ENCODE measurements around the gene LSM7. TPM values are rescaled to one million over a fixed set of nuclear protein-coding genes. Genes with fewer than 3 reads are reported as not detected.

LSM7 gene
- total RNA-seq, 4 donors from 2014 or later: 59.8 to 152 (median 109) TPM

DNA sequence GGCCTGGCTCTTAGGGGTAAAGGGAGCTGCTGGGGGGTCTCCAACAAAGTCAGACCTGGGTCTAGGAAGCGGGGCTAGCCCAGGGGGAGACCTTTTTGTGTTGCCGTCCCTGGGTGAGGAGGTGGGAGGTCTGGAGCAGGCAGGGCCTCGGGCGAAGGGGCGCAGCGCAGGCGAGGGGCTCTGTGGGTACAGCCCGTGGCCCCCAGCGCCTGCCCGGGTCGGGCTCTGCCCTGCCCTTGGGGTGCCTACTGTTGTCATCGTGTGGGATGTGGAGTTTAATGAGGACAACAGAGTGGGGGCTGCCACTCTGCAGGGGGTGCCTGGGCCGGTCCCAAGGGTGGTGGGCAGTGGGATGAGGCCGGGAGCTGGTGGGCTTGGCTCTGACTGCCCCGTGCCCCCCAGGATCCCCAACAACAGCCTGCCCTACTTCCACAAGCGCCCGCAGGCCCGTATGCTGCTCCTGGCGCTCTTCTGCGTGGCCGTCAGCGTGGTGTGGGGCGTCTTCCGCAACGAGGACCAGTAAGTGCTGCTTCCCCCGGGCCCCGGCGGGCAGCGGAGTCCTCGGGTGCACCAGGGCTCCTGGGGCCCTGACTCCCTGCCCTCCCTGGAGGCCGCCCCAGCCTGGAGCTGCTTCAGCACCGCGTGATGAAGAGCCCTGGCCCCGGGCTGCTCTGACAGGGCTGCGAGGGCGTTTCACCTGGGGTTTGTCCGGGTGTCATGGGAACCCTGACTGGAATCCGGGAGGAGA lies 12.3 kb upstream of the LSM7 start:
- Histone ChIP-seq H3K9me3 (no peaks in the 10 kb centered on the region), H3K4me1 (peaks cover 0 to 7% (median 0%) of the 10 kb centered on the region in 4 donors), H3K27ac (no peak overlapping the region), H3K27me3 (no peaks in the 10 kb centered on the region), H3K36me3 (peaks cover 0 to 68% (median 0%) of the 10 kb centered on the region in 3 donors), H3K4me3 (no peak overlapping the region)
- TF ChIP-seq, protein P1, sequence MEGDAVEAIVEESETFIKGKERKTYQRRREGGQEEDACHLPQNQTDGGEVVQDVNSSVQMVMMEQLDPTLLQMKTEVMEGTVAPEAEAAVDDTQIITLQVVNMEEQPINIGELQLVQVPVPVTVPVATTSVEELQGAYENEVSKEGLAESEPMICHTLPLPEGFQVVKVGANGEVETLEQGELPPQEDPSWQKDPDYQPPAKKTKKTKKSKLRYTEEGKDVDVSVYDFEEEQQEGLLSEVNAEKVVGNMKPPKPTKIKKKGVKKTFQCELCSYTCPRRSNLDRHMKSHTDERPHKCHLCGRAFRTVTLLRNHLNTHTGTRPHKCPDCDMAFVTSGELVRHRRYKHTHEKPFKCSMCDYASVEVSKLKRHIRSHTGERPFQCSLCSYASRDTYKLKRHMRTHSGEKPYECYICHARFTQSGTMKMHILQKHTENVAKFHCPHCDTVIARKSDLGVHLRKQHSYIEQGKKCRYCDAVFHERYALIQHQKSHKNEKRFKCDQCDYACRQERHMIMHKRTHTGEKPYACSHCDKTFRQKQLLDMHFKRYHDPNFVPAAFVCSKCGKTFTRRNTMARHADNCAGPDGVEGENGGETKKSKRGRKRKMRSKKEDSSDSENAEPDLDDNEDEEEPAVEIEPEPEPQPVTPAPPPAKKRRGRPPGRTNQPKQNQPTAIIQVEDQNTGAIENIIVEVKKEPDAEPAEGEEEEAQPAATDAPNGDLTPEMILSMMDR (IDR thresholded peaks at IDR 0.05): no peak
- no peak for TF ChIP-seq POLR2A (IDR thresholded peaks at IDR 0.05)
- no peak for DNase-seq

DNA sequence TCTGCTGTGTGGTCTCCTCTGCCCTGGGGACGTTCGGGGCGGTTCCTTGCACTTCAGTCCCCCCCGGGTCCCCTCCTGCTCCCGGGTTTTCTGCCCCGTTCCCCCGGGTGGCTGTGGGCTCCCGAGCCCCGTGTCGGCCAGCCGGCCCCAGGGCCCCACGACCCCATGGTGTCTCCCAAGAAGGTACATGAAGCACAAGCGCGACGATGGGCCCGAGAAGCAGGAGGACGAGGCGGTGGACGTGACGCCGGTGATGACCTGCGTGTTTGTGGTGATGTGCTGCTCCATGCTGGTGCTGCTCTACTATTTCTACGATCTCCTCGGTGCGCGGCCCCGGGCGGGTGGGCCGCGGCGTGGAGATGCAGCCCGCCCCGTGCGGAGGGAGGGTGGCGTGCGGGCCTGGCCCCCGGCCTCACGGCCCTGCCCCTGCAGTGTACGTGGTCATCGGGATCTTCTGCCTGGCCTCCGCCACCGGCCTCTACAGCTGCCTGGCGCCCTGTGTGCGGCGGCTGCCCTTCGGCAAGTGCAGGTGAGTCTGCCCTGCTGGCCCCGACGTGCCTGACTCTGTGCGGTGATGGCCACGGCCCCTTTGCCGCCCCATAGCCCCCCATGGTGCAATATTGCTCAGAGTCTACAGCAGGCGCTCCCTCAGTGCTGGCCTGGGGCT lies 11.4 kb upstream of the LSM7 start:
- Histone ChIP-seq H3K27me3 (no peaks in the 10 kb centered on the region), H3K27ac (no peak overlapping the region), H3K9me3 (no peaks in the 10 kb centered on the region), H3K36me3 (peaks cover 0 to 64% (median 0%) of the 10 kb centered on the region in 3 donors), H3K4me3 (no peak overlapping the region), H3K4me1 (no peaks in the 10 kb centered on the region)
- DNase-seq: no peak
- TF ChIP-seq, protein P1 (IDR thresholded peaks at IDR 0.05): no peak
- no peak for TF ChIP-seq POLR2A (IDR thresholded peaks at IDR 0.05)

DNA sequence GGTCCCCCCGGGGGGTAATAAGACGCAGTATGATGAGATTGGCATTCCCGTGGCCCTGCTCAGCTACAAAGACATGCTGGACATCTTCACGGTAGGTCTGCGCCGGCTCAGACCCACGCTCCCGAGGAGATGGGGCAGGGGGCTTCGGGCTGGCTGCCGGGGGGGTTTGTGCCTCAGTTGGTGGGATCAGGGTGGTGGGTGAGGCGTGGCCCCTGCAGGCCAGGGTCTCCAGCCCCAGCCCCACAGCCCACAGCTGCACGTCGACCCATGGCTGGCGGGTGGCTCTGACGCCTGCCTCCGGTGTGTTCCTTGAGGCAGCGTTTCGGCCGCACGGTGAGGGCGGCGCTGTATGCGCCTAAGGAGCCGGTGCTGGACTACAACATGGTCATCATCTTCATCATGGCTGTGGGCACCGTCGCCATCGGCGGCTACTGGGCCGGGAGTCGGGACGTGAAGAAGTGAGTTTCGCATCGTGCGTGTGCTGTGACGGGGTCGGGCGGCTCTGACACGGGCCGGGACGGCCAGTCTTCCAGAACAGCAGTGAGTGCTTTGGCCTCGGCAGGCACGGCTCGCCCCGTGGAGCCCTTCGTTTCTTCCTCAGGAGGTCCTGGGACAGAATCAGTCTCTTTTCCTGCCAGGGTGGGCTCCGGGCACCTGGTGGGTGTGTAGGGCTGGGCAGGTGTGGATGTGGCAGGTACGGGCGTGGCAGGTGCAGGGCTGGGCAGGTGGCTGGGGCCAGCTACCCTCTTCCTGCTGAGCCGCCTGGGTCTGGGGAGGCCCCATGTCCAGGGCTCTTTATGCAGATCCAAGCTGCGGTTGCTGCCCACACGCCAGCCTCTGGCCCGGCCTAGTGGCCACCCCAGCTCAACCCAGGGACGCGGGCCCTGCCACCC lies 10.6 kb upstream of the LSM7 start:
- H3K27ac ChIP-seq: no peak overlapping the region
- H3K36me3 ChIP-seq: peaks cover 0 to 63% (median 0%) of the 10 kb centered on the region in 3 donors
- no peak for DNase-seq
- no peak for TF ChIP-seq POLR2A (IDR thresholded peaks at IDR 0.05)
- TF ChIP-seq, protein P1 (IDR thresholded peaks at IDR 0.05): no peak
- H3K4me3 ChIP-seq: no peak overlapping the region
- H3K4me1 ChIP-seq: peaks cover 0 to 8% (median under 1%) of the 10 kb centered on the region in 4 donors
- H3K9me3 ChIP-seq: no peaks in the 10 kb centered on the region
- H3K27me3 ChIP-seq: no peaks in the 10 kb centered on the region

DNA sequence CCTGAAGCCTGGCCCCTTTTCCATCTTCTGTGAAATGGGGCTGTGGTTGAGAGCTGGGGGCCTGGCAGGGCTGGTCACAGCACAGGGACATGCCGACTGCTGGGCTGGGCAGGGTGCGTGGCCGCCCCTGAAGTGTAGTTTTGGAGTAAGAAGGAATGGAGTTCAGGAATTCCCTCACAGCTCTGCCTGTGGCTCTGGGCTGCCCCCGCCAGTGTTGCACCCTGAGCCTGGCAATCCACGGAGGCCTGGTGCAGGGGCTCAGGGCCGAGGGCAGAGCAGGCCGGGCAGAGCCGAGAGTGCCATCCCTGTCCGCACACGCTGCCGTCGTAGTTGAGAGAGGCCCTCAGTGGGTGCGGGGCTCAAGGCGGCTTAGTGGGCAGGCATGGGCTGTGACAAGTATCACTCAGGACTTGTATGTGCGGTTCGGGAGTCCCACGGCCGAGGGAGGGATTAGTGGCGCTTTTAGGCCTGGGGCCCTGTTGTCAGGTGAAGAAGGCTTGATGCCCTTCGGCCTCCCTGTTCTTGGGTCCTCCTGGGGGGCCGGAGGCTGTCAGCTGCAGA lies 9.7 kb upstream of the LSM7 start:
- no peak overlapping the region for H3K27ac ChIP-seq
- H3K27me3 ChIP-seq: no peaks in the 10 kb centered on the region
- DNase-seq: no peak
- peaks cover 0 to 63% (median 0%) of the 10 kb centered on the region in 3 donors for H3K36me3 ChIP-seq
- H3K9me3 ChIP-seq: no peaks in the 10 kb centered on the region
- TF ChIP-seq POLR2A (IDR thresholded peaks at IDR 0.05): no peak
- TF ChIP-seq, protein P1 (IDR thresholded peaks at IDR 0.05): no peak
- no peak overlapping the region for H3K4me3 ChIP-seq
- H3K4me1 ChIP-seq: peaks cover 0 to 16% (median 4%) of the 10 kb centered on the region in 4 donors

DNA sequence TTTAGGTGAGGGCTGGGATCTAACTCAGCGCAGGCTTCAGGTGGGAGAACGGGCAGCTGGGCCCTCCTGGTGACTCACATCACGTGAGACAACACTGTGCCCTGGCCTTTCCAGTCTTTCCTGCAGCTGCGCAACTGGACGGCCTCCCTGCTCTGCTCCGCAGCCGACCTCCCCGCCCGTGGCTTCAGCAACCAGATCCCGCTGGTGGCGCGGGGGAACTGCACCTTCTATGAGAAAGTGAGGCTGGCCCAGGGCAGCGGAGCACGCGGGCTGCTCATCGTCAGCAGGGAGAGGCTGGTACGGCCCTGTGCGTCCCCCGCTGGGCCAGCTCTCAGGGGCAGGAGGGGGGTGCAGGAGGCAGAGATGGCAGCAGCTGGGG lies 8.9 kb upstream of the LSM7 start:
- no peak for DNase-seq
- TF ChIP-seq POLR2A (IDR thresholded peaks at IDR 0.05): no peak
- TF ChIP-seq, protein P1 (IDR thresholded peaks at IDR 0.05): no peak
- Histone ChIP-seq H3K36me3 (peaks cover 0 to 56% (median 0%) of the 10 kb centered on the region in 3 donors), H3K4me1 (peaks cover 0 to 22% (median 9%) of the 10 kb centered on the region in 4 donors), H3K27me3 (no peaks in the 10 kb centered on the region), H3K4me3 (no peak overlapping the region), H3K27ac (no peak overlapping the region), H3K9me3 (no peaks in the 10 kb centered on the region)
